NB4 (cell line): ENCODE measurements around the gene CCDC51.

ENCODE experiments used
- DNase-seq: peaks from one replicate; pipeline ENCODE4 v3.0.0; 2010; ENCODE audit warnings: low read depth
- H3K4me3 ChIP-seq: one replicate; pipeline ENCODE4 v1.5.1; 2011; ENCODE audit warnings: mild to moderate bottlenecking, low read depth, low read length, moderate library complexity
- MYC ChIP-seq: IDR thresholded peaks from 2 replicates; pipeline ENCODE4 v1.6.1; 2011; ENCODE audit warnings: low read depth, low read length
- POLR2A ChIP-seq: IDR thresholded peaks from 2 replicates; pipeline ENCODE4 v1.6.1; 2011; ENCODE audit warnings: mild to moderate bottlenecking; ENCODE audit not compliant: insufficient read length; ENCODE audit errors: extremely low read depth
- TF ChIP-seq, protein P1 (sequence below): IDR thresholded peaks from 2 replicates; pipeline ENCODE4 v1.6.1; 2011; ENCODE audit warnings: low read depth, low read length
- TF ChIP-seq, protein P2 (sequence below): IDR thresholded peaks from one replicate; pipeline ENCODE4 v1.5.1; 2012; ENCODE audit warnings: low read depth, low read length

The CCDC51 gene

DNA sequence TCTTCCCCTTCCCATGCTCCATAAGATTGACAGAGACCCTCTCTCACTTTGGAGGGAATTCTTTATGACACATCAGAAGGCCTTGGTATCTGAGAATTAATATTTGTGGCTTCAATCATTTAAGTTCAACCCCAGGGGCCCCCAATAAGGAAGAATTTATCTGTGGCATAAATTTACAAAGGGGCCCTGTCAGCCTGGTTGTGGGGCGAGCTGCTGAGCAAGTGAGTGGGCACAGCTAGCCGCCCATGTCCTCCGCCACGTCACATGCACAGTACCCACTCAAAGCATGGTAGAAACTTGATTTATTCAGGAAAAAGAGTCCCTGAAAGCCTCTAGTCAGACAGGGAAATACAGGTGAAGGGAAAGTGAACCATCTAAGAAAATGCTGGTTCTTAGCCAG is 23.4 kb downstream of the CCDC51 start:
- DNase-seq = no peak
- TF ChIP-seq POLR2A (no peak), MYC (no peak)
- TF ChIP-seq, protein P1, sequence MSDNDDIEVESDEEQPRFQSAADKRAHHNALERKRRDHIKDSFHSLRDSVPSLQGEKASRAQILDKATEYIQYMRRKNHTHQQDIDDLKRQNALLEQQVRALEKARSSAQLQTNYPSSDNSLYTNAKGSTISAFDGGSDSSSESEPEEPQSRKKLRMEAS = no peak
- TF ChIP-seq, protein P2, sequence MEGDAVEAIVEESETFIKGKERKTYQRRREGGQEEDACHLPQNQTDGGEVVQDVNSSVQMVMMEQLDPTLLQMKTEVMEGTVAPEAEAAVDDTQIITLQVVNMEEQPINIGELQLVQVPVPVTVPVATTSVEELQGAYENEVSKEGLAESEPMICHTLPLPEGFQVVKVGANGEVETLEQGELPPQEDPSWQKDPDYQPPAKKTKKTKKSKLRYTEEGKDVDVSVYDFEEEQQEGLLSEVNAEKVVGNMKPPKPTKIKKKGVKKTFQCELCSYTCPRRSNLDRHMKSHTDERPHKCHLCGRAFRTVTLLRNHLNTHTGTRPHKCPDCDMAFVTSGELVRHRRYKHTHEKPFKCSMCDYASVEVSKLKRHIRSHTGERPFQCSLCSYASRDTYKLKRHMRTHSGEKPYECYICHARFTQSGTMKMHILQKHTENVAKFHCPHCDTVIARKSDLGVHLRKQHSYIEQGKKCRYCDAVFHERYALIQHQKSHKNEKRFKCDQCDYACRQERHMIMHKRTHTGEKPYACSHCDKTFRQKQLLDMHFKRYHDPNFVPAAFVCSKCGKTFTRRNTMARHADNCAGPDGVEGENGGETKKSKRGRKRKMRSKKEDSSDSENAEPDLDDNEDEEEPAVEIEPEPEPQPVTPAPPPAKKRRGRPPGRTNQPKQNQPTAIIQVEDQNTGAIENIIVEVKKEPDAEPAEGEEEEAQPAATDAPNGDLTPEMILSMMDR = no peak
- H3K4me3 ChIP-seq = no peak overlapping the region

DNA sequence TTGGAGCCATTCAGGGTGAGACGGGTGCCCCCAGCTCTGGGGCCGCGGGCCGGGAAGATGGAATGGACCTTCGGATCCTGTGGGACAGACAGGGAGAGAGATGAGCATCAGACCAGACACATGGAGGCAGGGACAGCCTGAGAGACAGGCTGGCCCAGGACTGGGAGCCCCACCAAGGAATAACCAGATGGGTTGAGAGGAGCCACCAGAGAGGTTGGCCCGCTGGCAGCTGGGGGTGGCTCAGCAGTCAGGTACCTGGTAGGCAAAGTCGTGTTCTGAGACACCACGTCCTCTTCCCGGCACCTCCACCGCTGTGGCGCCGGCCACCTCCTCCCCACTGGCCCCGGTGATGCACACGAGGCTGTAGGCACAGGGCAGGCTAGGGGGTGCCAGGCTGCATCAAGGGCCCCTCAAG is 23.8 kb downstream of the CCDC51 start:
- TF ChIP-seq MYC = no peak
- TF ChIP-seq, protein P1 = no peak
- TF ChIP-seq POLR2A = no peak
- TF ChIP-seq, protein P2 = no peak
- no peak overlapping the region for H3K4me3 ChIP-seq
- no peak for DNase-seq

DNA sequence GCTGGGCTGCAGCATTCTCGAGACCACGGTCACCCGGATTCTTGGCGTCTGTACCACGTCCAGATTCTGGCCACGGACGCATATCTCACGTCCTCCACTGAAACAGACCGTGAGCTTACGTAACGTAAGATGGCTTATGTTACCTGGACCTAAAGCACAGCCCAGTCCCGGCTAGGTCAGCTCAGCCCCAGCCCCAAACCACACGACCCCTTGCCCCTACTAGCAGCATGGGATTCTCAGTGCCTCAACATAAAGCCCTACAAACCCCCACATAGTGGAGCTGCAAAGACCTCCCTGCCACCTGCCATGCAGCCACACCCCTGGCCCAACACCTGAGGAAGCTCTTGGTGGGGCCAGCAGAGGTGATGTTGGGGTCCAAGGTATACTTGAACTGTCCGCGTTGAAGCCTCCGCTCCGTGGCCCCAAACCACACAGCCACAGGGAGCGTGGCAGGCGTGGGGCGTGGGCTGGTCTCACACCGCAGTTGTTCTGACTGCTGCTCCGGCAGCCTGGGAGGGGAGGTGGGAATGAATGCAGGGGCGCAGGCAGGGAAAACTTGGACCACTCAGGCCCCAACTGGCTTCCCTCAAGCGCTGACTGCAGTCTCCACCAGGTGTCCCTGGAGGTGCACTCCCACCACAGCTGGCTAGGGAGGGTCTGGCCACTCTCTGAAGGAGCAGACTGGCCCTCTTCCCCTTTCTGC is 24.5 kb downstream of the CCDC51 start:
- TF ChIP-seq, protein P2 = peak; percentile 4
- TF ChIP-seq MYC = no peak
- DNase-seq = no peak
- H3K4me3 ChIP-seq = no peak overlapping the region

DNA sequence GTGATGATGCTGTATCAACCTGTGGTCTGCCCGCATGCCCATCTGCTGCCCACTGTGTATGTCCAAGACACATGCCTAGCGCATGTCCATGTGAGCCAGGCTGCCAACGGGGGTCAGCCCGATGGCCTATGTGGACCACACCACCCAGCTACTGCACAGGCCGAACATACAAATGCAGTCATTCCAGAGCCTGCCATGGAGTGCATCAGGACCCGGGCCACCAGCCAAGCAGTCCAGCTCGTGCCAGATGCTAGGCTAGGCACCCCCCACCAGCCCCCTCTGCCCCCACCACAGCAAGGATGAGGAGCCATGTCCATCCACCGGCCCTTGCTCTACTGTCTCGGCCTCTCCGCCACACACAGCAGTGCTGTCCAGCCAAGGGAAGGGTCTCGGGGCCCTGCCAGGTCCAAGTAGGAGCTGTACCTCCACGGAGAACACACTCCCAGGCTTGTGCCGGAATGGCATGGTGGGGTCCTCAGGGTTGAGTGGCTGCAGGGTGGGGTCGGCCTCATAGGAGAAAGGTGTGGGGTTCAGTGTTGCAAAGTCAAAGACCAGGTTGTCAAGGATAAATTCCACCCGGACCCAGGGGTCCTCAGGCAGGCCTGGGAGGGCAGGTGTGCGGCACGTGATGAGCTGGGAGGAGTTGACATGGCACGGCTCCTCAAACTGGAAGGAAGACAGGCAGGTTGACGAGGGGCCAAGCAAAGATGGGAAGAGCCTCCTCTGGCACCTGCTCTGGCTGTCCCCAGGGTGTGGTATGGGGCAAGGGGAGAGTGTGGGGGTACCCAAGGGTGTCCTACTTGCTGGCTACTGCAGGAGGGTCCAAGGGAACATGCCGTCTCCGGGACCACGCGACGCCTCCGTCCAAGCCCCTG is 25.3 kb downstream of the CCDC51 start:
- no peak for DNase-seq
- TF ChIP-seq POLR2A (no peak), MYC (no peak)
- TF ChIP-seq, protein P1 = no peak
- H3K4me3 ChIP-seq = no peak overlapping the region

DNA sequence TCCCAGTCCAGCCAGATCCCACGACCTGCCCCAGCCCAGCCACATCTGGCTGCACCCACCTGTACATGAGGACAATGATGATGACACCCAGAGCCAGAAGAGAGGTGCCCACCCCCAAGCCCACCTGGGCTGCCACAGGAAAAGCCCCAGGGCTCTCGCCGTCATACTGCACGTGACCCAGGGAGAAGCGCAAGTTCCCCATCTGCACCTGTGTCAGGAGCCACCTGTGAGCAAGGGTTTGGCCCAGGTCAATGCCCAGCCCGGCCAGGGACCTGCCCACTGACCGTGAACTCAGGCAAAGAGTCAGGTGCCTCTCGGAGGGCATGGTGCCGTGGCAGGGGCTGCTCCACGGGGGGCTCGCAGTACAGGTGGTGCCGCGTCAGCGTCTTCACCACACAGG is 26.3 kb downstream of the CCDC51 start:
- no peak for DNase-seq
- TF ChIP-seq, protein P1 = no peak
- TF ChIP-seq POLR2A (no peak), MYC (no peak)
- TF ChIP-seq, protein P2 = no peak

DNA sequence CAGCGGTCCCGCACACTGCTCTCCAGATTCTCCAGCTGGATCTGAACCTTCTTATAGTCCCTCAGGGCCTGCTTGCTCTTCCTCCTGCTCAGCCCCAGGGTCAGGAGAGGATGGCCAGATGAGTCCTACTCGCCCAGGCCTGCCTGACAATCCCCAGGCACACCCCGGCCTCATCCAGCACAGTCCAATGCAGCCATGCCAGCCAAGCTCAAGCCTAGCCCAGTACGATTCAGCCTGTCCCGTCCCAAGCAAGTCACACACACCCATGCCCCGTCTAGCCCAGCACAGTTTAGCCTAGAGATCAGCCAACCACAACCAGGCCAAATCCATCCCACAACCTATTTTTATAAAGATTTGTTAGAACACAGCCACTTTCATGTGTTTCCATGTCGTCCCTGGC is 26.8 kb downstream of the CCDC51 start:
- DNase-seq = no peak
- TF ChIP-seq MYC (no peak), POLR2A (no peak)
- TF ChIP-seq, protein P1 = no peak
- TF ChIP-seq, protein P2 = no peak
- no peak overlapping the region for H3K4me3 ChIP-seq

More for the DNA sequence above, 26.3 kb downstream of the CCDC51 start:
- no peak overlapping the region for H3K4me3 ChIP-seq
